OCI-LY3 (cell line): ENCODE results near the gene GOSR2.

Source experiments
- EZH2phosphoT487 ChIP-seq: fragments of 200-600 bp; shearing (Covaris generic); IDR thresholded peaks from 2 replicates; pipeline ENCODE4 v1.6.1; 2018; ENCODE audit warnings: antibody characterized with exemption, mixed run types, low read depth
- TF ChIP-seq, protein P1 (sequence below): fragments of 200-600, 300-600 bp; sonication (generic); IDR thresholded peaks from 2 replicates; pipeline ENCODE4 v1.5.1; 2014; ENCODE audit warnings: antibody characterized with exemption, low read length, low read depth

DNA sequence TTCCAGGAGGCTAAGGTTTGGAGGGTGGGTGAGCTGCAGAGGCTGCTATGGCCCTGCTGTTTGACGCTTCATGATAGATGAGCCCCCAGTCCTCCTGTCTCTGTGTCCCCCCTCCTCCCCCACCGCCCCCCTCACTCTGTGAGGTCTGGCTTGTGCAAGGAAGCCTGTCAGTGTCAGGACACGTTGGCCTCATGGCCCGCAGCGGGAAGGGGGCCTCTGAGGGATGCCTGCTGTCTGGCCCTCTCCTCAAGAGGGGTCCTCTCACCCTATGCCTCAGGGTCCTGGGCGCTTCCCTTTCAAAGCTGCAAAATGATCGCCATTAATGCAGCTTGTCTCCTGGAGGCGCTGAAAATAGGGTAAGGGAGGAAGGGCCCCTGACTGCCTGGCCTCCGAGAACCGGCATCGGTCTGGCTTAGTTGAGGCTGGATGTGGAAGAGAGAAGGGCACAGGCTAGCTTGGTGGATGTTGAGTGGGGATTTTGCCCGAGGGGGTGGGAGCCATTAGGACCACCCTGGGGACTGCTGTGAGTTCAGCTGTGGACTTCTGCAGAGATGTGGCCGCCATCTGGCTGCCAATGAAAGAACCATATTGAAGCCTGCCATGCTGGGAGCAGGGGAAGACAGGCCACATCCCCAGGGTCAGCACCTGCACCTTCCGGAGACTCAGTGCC is 14.8 kb upstream of the GOSR2 start:
- TF ChIP-seq, protein P1, sequence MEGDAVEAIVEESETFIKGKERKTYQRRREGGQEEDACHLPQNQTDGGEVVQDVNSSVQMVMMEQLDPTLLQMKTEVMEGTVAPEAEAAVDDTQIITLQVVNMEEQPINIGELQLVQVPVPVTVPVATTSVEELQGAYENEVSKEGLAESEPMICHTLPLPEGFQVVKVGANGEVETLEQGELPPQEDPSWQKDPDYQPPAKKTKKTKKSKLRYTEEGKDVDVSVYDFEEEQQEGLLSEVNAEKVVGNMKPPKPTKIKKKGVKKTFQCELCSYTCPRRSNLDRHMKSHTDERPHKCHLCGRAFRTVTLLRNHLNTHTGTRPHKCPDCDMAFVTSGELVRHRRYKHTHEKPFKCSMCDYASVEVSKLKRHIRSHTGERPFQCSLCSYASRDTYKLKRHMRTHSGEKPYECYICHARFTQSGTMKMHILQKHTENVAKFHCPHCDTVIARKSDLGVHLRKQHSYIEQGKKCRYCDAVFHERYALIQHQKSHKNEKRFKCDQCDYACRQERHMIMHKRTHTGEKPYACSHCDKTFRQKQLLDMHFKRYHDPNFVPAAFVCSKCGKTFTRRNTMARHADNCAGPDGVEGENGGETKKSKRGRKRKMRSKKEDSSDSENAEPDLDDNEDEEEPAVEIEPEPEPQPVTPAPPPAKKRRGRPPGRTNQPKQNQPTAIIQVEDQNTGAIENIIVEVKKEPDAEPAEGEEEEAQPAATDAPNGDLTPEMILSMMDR = no peak
- no peak for TF ChIP-seq EZH2phosphoT487
